Peyer's patch (tissue), 4 donors: ENCODE results near the gene PLXNA2.

Experiments
- POLR2A ChIP-seq, 2 donors: fragments of 450-650 bp; IDR thresholded peaks; one replicate each; pipeline ENCODE4 v1.5.1; 2017; ENCODE audit warnings: antibody characterized with exemption in 2 of 2, mild to moderate bottlenecking in 2 of 2, moderate library complexity in 2 of 2
- TF ChIP-seq, protein P1 (sequence below), 6 experiments: fragments of 450-650 bp in 4 of 6; fragments of 200-600 bp in 2 of 6; sonication (generic) in 1 of 6; IDR thresholded peaks; one replicate each; pipeline ENCODE4 v1.5.1; 2017 to 2019; ENCODE audit warnings: antibody characterized with exemption in 6 of 6, mild to moderate bottlenecking in 3 of 6, moderate library complexity in 1 of 6

DNA sequence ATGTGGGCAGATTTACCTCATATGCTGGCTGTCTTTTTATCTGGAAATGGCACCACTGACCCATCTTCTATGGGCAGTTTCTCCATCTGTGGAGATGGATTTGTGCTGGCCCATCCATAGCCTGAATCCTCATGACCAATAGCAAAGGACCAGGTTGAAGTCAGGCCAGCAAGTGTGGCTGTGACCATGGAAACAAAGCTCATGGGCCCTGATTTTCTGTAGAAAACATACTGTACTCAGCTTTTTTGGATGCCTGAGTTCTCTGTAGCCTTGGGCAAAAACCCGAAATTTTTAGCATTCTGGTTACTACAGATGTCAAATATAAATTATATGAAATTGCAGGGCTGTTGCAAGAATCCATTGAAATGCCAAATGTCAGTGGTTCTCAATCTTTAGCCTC is 155.0 kb downstream of the PLXNA2 start:
- TF ChIP-seq, protein P1, sequence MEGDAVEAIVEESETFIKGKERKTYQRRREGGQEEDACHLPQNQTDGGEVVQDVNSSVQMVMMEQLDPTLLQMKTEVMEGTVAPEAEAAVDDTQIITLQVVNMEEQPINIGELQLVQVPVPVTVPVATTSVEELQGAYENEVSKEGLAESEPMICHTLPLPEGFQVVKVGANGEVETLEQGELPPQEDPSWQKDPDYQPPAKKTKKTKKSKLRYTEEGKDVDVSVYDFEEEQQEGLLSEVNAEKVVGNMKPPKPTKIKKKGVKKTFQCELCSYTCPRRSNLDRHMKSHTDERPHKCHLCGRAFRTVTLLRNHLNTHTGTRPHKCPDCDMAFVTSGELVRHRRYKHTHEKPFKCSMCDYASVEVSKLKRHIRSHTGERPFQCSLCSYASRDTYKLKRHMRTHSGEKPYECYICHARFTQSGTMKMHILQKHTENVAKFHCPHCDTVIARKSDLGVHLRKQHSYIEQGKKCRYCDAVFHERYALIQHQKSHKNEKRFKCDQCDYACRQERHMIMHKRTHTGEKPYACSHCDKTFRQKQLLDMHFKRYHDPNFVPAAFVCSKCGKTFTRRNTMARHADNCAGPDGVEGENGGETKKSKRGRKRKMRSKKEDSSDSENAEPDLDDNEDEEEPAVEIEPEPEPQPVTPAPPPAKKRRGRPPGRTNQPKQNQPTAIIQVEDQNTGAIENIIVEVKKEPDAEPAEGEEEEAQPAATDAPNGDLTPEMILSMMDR (IDR thresholded peaks at IDR 0.05), result no peak
- no peak for TF ChIP-seq POLR2A (IDR thresholded peaks at IDR 0.05)
